ENCODE data around the gene LRRFIP1. TPM values are rescaled to one million over a fixed set of nuclear protein-coding genes. Genes with fewer than 3 reads are reported as not detected.
A peak's percentile ranks its signal among the peaks of the same experiment; 100 is the strongest.
"Not testable (repeated sequence)": the region's sequence is repeated elsewhere in the genome, so short reads cannot be mapped to it uniquely, and the experiment has no call there.

LRRFIP1 gene
- polyA plus RNA-seq, 2 of the 4 experiments (the other 2 are of a cell fraction), result 75.6 to 93.0 TPM

DNA sequence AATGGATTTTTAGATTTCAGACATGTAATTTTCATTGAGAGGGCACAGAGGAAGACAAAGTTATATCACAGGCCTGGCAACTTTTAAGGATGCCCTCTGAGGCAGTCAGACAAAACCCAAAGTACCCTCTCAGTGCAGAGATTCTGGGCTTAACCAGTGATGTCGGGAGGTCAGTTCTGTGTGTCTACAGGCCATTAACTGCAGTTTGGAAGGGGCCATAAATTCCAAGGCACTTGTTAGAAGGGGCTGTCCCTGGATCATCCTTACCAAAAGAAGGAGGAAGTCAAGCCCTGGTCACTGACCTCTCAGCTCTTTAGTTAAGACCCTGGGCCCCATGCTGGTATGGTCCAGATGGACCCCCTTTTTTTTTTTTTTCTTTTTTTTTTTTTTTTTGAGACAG, 60.7 kb downstream of the LRRFIP1 start:
- peaks cover 28% of the 10 kb centered on the region for H3K4me1 ChIP-seq
- WGBS (ENCODE audit: missing lambda C conversion rate), result 59% methylated on average over 1 of the region's 1 CpG
- no peak for FAIRE-seq
- no peak for DNase-seq (ENCODE audit: low read depth in 1 of 2, low spot score in 1 of 2)
- TF ChIP-seq, protein P1, sequence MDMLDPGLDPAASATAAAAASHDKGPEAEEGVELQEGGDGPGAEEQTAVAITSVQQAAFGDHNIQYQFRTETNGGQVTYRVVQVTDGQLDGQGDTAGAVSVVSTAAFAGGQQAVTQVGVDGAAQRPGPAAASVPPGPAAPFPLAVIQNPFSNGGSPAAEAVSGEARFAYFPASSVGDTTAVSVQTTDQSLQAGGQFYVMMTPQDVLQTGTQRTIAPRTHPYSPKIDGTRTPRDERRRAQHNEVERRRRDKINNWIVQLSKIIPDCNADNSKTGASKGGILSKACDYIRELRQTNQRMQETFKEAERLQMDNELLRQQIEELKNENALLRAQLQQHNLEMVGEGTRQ (IDR thresholded peaks at IDR 0.05), result no peak
- TF ChIP-seq FOXS1 (CRISPR knock-in tag; IDR thresholded peaks at IDR 0.05) (no peak), ZFP36 (IDR thresholded peaks at IDR 0.05; ENCODE audit: borderline replicate concordance, partially characterized antibody) (no peak), SMC3 (IDR thresholded peaks at IDR 0.05) (no peak), RAD21 (conservative IDR thresholded peaks at IDR 0.05 in 1 of 2, IDR thresholded peaks at IDR 0.05 in 1 of 2) (no peak), MAZ (IDR thresholded peaks at IDR 0.05; ENCODE audit: borderline replicate concordance, low read depth, low read length) (no peak), RCOR1 (IDR thresholded peaks at IDR 0.05; ENCODE audit: low read depth, low read length) (no peak), CBX8 (IDR thresholded peaks at IDR 0.05) (no peak), NPAS2 (CRISPR knock-in tag; IDR thresholded peaks at IDR 0.05; ENCODE audit: borderline replicate concordance) (no peak)
- TF ChIP-seq, protein P2, sequence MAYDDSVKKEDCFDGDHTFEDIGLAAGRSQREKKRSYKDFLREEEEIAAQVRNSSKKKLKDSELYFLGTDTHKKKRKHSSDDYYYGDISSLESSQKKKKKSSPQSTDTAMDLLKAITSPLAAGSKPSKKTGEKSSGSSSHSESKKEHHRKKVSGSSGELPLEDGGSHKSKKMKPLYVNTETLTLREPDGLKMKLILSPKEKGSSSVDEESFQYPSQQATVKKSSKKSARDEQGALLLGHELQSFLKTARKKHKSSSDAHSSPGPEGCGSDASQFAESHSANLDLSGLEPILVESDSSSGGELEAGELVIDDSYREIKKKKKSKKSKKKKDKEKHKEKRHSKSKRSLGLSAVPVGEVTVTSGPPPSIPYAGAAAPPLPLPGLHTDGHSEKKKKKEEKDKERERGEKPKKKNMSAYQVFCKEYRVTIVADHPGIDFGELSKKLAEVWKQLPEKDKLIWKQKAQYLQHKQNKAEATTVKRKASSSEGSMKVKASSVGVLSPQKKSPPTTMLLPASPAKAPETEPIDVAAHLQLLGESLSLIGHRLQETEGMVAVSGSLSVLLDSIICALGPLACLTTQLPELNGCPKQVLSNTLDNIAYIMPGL (CRISPR knock-in tag; IDR thresholded peaks at IDR 0.05; ENCODE audit: borderline replicate concordance), result no peak
- H3K4me3 ChIP-seq, result no peak overlapping the region
- peak overlapping the region; percentile 63 for H3K4me2 ChIP-seq
- no peak for ATAC-seq
- ChIA-PET POLR2A (interaction anchor here (0.7 to 1.5 kb wide), 2 partner anchors 18 to 156 kb away, joined by 3 read pairs; no protein-coding TSS in a partner anchor), CTCF (interaction anchor here (0.6 to 6.0 kb wide), 5 partner anchors 9 to 342 kb away, joined by 3 to 63 read pairs (median 4); no protein-coding TSS in a partner anchor)
- no peaks in the 10 kb centered on the region for H3K9me3 ChIP-seq
- H3K27ac ChIP-seq, result peak overlapping the region; percentile 48 to 77

DNA sequence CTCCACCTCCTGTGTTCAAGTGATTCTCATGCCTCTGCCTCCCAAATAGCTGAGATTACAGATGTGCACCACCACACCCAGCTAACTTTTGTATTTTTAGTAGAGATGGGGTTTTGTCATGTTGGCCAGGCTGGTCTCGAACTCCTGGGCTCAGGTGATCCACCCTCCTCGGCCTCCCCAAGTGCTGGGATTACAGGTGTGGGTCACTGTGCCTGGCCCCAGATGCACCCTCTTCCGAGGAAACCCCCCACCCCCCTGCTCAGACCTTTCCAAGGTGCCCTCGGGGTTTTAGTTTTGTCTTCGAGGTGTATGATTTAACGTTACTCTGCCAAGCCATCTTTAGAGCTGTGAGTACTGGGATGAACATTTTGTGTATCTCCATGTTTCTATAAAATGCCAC, 61.2 kb downstream of the LRRFIP1 start:
- ATAC-seq; POLR2A ChIA-PET; H3K9me3 ChIP-seq; H3K4me3 ChIP-seq; DNase-seq (ENCODE audit: low read depth in 1 of 2, low spot score in 1 of 2); FAIRE-seq: not testable (repeated sequence)
- peak overlapping the region; percentile 63; the same call in 1 of the 3 replicates for H3K4me2 ChIP-seq
- H3K27ac ChIP-seq, result peak overlapping the region; percentile 48 to 77; a peak in 5 of 6 replicates
- WGBS (ENCODE audit: missing lambda C conversion rate), result 91% methylated on average over 6 of the region's 6 CpGs
- peaks cover 28% of the 10 kb centered on the region for H3K4me1 ChIP-seq
- CTCF ChIA-PET, result interaction anchor here (0.7 to 6.0 kb wide), 4 partner anchors 9 to 107 kb away, joined by 3 to 63 read pairs (median 32); no protein-coding TSS in a partner anchor

DNA sequence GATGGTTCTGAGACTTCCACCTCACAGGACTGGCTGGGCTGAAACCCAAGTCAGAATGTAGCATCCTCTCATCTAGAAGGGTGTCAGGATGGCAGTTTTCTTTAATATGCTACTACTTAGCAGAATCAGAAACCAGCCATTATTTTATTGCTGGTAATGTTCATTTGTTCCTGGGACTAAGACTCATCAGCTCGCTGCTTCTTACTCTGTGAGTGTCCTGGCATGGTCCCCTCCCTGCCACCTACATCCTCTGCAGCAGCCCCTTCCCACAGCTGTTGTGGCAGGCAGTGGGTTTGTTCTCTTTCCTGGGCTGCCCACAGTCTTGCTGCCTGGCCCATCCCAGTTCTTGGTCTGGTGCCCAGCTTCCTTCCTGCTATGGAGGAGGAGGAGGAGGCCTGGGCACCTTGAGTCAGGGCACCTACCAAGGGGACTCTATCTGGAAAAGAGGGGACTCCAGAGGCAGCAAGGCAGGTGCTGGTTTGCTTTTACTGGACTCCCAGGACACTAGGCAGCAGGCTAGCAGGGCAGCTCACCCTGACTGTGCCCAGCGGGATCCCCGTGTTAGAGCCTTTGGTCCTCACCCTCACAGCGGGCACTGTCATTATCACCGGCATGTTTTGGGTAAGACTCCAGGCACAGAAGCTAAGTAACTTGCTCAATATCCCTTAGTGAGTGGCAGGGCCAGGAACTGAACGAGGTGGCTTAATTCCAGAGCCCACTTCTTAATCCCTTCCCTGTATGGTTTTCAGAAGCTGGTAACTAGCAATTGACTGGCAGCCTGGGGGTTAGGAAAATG, 62.1 kb downstream of the LRRFIP1 start:
- DNase-seq (ENCODE audit: low read depth in 1 of 2, low spot score in 1 of 2), result no peak
- WGBS (ENCODE audit: missing lambda C conversion rate), result 96% methylated on average over 6 of the region's 6 CpGs
- no peak for TF ChIP-seq SMC3 (IDR thresholded peaks at IDR 0.05)
- TF ChIP-seq ZSCAN20 (CRISPR knock-in tag; IDR thresholded peaks at IDR 0.05), result no peak
- TF ChIP-seq SREBF2 (IDR thresholded peaks at IDR 0.05), result no peak
- no peak for TF ChIP-seq TFCP2L1 (CRISPR knock-in tag; IDR thresholded peaks at IDR 0.05)
- Histone ChIP-seq H3K9me3 (no peaks in the 10 kb centered on the region), H3K4me1 (peaks cover 38% of the 10 kb centered on the region), H3K4me3 (no peak overlapping the region), H3K4me2 (peak overlapping the region; percentile 10; the same call in 1 of the 3 replicates), H3K27ac (peak overlapping the region in 1 of 2 experiments; percentile 34; a peak in 1 of 6 replicates)
- ChIA-PET POLR2A (no interaction called here), CTCF (interaction anchor here (1.0 to 6.0 kb wide), 3 partner anchors 16 to 234 kb away, joined by 3 to 63 read pairs (median 60); no protein-coding TSS in a partner anchor)
- FAIRE-seq, result no peak
- ATAC-seq, result no peak

Measured in A549 (cell line).